OCI-LY1 (cell line): Measurements from ENCODE around the gene TESK2.

Source experiments
- H2AFZ ChIP-seq: fragments of 200-600 bp; sonication (generic), shearing (Covaris generic); 2 replicates; pipeline ENCODE4 v1.6.0; 2014; ENCODE audit warnings: antibody characterized with exemption, mild to moderate bottlenecking, low read length
- H3F3A ChIP-seq: fragments of 200-600 bp; sonication (generic), shearing (Covaris generic); 2 replicates; pipeline ENCODE4 v1.6.0; 2014; ENCODE audit warnings: mild to moderate bottlenecking, antibody characterized with exemption, low read length, moderate library complexity; ENCODE audit not compliant: insufficient read depth
- H3K27ac ChIP-seq: fragments of 200-600 bp; sonication (generic); 2 replicates; pipeline ENCODE4 v1.5.1; 2014; ENCODE audit warnings: low read length, mixed run types, mild to moderate bottlenecking, low read depth; ENCODE audit not compliant: poor library complexity, severe bottlenecking
- H3K27me3 ChIP-seq: fragments of 200-600 bp; sonication (generic); 2 replicates; pipeline ENCODE4 v1.6.0; 2014; ENCODE audit warnings: antibody characterized with exemption, mild to moderate bottlenecking, low read length, moderate library complexity; ENCODE audit not compliant: insufficient read depth
- H3K36me3 ChIP-seq: fragments of 200-600 bp; sonication (generic); 2 replicates; pipeline ENCODE4 v1.6.1; 2014; ENCODE audit warnings: mild to moderate bottlenecking, antibody characterized with exemption, low read length, moderate library complexity, mixed read lengths; ENCODE audit not compliant: insufficient read depth
- H3K4me1 ChIP-seq: fragments of 200-600 bp; sonication (generic); 2 replicates; pipeline ENCODE4 v1.5.1; 2014; ENCODE audit warnings: mild to moderate bottlenecking, low read length, moderate library complexity; ENCODE audit not compliant: insufficient read depth, severe bottlenecking
- H3K4me2 ChIP-seq: fragments of 200-600 bp; sonication (generic), shearing (Covaris generic); 2 replicates; pipeline ENCODE4 v1.6.1; 2014; ENCODE audit warnings: low read length
- H3K4me3 ChIP-seq: fragments of 200-600 bp; sonication (generic); 2 replicates; pipeline ENCODE4 v1.5.1; 2014; ENCODE audit warnings: low read length, low read depth, mild to moderate bottlenecking, mixed read lengths; ENCODE audit not compliant: poor library complexity, severe bottlenecking
- H3K79me2 ChIP-seq: fragments of 200-600 bp; shearing (Covaris generic); 2 replicates; pipeline ENCODE4 v1.6.1; 2016; ENCODE audit warnings: mixed run types, low read length, mixed read lengths; ENCODE audit not compliant: insufficient read depth
- H3K9ac ChIP-seq: fragments of 200-600 bp; sonication (generic), shearing (Covaris generic); 2 replicates; pipeline ENCODE4 v1.6.1; 2014; ENCODE audit warnings: mild to moderate bottlenecking, low read length, mixed read lengths
- H3K9me2 ChIP-seq: fragments of 200-600 bp; sonication (generic), shearing (Covaris generic); 2 replicates; pipeline ENCODE4 v1.6.1; 2014; ENCODE audit warnings: low read depth, mild to moderate bottlenecking, low read length, mixed read lengths
- H3K9me3 ChIP-seq: fragments of 200-600 bp; shearing (Covaris generic); 2 replicates; pipeline ENCODE4 v1.6.1; 2014; ENCODE audit warnings: low read length, mixed read lengths
- H4K20me1 ChIP-seq: fragments of 200-600 bp; sonication (generic), shearing (Covaris generic); 2 replicates; pipeline ENCODE4 v1.6.0; 2016; ENCODE audit warnings: mild to moderate bottlenecking, low read length; ENCODE audit not compliant: insufficient read depth
- CTCF ChIP-seq: fragments of 200-600 bp; sonication (generic), shearing (Covaris generic); IDR thresholded peaks from 2 replicates; pipeline ENCODE4 v1.5.1; 2017; ENCODE audit warnings: mild to moderate bottlenecking, antibody characterized with exemption, low read length, moderate library complexity, mixed read lengths
- EZH2 ChIP-seq: fragments of 200-600 bp; sonication (generic), shearing (Covaris generic); IDR thresholded peaks from 2 replicates; pipeline ENCODE4 v1.8.0; 2017; ENCODE audit warnings: borderline replicate concordance, mixed run types, mild to moderate bottlenecking, antibody characterized with exemption, low read length, moderate library complexity, mixed read lengths

The TESK2 gene

DNA sequence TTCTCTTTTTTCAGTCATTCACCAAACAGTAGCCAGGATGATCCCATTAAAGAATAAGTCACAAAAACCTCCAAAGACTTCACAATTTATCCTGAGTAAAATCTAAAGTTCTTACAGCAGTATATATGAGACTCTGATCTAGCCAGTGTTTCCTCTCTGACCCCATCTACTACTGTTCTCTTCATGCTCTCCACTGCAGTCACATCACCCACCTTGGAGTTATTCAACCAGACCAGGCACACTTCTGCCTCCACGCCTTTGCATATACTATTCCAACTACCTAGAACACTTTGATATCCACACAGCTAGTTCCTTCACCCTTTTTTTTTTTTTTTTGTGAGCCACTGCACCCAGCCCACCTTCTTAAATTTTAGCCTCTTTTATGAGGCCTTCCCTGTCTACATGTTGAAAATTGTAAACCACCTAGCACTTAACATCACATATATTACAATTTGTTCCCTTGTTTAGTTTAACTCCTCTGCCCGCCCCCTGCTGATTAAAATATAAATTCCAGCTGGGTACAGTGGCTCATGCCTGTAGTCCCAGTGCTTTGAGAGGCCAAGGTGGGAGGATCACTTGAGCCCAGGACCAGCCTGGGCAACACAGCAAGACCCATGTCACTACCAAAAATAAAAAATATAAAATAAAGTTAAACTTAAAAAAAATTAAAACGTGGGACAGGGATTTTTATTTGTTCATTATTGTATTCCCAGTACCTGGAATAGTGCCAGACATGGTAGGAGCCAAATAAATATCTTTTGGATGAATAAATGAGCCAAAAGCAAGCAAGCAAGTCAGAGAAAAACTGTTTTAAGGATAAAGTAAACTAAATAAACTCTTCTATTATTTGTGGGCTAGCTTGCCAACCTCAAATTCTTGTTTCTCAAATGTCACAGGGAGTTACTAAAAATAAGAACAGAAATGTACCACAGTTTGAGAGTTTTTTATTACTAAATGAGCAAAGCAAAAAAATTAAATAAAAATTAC lies 115.6 kb downstream of the TESK2 start:
- Histone ChIP-seq H2AFZ (no peak overlapping the region), H3K9me3 (no peaks in the 10 kb centered on the region), H3K27me3 (no peaks in the 10 kb centered on the region), H3K27ac (no peak overlapping the region), H4K20me1 (no peaks in the 10 kb centered on the region), H3K4me2 (no peak overlapping the region), H3K4me1 (peaks cover 7% of the 10 kb centered on the region), H3K9me2 (no peaks in the 10 kb centered on the region), H3K9ac (no peak overlapping the region), H3K4me3 (no peak overlapping the region), H3K36me3 (no peaks in the 10 kb centered on the region), H3F3A (peaks cover 7% of the 10 kb centered on the region; the same call in 1 of the 2 replicates), H3K79me2 (no peaks in the 10 kb centered on the region)
- TF ChIP-seq EZH2 (no peak), CTCF (peak; percentile 19)

GRCh38 chr1:45373573-45373972 lies 117.4 kb downstream of the TESK2 start:
- Histone ChIP-seq H3F3A (peaks cover 7% of the 10 kb centered on the region; the same call in 1 of the 2 replicates), H3K27me3 (no peaks in the 10 kb centered on the region), H3K4me1 (peaks cover 7% of the 10 kb centered on the region), H3K9ac (no peak overlapping the region), H2AFZ (no peak overlapping the region), H3K27ac (no peak overlapping the region), H3K4me3 (no peak overlapping the region), H3K9me2 (no peaks in the 10 kb centered on the region), H4K20me1 (no peaks in the 10 kb centered on the region), H3K4me2 (no peak overlapping the region), H3K79me2 (no peaks in the 10 kb centered on the region), H3K36me3 (no peaks in the 10 kb centered on the region), H3K9me3 (no peaks in the 10 kb centered on the region)
- TF ChIP-seq EZH2 (no peak), CTCF (no peak)

DNA sequence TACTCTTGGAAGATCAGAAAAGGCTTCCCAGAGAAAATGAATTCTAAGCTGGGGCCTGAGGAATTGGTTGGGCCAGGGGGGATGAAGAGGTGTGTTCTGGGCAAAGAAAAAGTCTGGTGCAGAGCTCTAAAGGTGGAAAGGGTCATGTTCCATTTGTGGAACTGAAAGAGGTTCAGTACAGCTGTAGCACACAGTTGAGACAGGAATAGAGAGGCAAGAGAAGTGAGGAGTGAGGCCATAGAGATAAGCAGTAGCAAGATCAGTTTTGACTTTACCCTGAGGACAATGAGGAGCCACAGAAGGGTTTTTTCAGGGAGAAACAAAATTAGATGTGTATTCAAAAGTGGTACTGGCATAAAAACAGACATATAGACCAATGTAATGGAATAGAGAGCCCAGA lies 120.4 kb downstream of the TESK2 start:
- H3K4me3 ChIP-seq = no peak overlapping the region

More for the DNA sequence above, 120.4 kb downstream of the TESK2 start:
- no peaks in the 10 kb centered on the region for H3K79me2 ChIP-seq
- no peaks in the 10 kb centered on the region for H3K36me3 ChIP-seq
- peaks cover 4% of the 10 kb centered on the region; the same call in 1 of the 2 replicates for H3F3A ChIP-seq
- H4K20me1 ChIP-seq = no peaks in the 10 kb centered on the region
- H3K27ac ChIP-seq = no peak overlapping the region
- H2AFZ ChIP-seq = no peak overlapping the region
- H3K9me2 ChIP-seq = no peaks in the 10 kb centered on the region
- H3K4me1 ChIP-seq = peaks cover 7% of the 10 kb centered on the region
- H3K9me3 ChIP-seq = no peaks in the 10 kb centered on the region
- no peak for TF ChIP-seq CTCF
- TF ChIP-seq EZH2 = no peak
- H3K9ac ChIP-seq = no peak overlapping the region
- no peak overlapping the region for H3K4me2 ChIP-seq
- no peaks in the 10 kb centered on the region for H3K27me3 ChIP-seq
